ENCODE measurements around the gene LIMA1.

LIMA1 gene

GRCh38 chr12:50224026-50224692 lies 59.2 kb downstream of the LIMA1 start (continued):
- no peak for TF ChIP-seq ZNF8 (CRISPR knock-in tag; IDR thresholded peaks at IDR 0.05)
- TF ChIP-seq PPARA (CRISPR knock-in tag; IDR thresholded peaks at IDR 0.05; ENCODE audit: borderline replicate concordance), result no peak
- TF ChIP-seq ESRRG (CRISPR knock-in tag; IDR thresholded peaks at IDR 0.05), result no peak

DNA sequence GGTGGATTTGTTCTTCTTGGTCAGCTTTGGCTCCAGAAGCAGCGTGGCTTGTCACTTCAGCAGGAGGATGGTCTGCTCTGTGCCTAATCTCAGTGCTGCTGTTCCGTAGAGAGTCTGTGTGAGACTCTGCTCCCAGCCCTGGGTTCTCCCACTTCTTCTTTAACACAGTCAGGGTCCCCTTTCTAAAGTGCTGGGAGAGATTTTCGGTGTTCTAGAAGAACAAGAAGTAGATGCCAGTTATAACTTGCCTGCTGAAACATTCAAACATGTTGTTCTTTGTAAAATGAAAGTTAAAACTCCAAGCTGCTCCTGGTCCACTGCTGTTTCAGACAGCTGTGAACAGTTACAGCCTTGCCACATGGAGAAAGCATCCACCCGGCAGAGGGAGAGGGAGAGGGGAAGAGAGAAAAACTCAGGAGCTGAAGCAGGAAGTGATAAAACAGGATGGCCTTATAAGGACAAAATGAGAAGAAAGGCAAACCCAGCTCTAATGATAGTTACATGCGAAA lies 61.0 kb downstream of the LIMA1 start:
- peak; percentile 91 for ATAC-seq
- TF ChIP-seq BACH2 (CRISPR knock-in tag; IDR thresholded peaks at IDR 0.05; ENCODE audit: borderline replicate concordance), result no peak
- TF ChIP-seq, protein P1, sequence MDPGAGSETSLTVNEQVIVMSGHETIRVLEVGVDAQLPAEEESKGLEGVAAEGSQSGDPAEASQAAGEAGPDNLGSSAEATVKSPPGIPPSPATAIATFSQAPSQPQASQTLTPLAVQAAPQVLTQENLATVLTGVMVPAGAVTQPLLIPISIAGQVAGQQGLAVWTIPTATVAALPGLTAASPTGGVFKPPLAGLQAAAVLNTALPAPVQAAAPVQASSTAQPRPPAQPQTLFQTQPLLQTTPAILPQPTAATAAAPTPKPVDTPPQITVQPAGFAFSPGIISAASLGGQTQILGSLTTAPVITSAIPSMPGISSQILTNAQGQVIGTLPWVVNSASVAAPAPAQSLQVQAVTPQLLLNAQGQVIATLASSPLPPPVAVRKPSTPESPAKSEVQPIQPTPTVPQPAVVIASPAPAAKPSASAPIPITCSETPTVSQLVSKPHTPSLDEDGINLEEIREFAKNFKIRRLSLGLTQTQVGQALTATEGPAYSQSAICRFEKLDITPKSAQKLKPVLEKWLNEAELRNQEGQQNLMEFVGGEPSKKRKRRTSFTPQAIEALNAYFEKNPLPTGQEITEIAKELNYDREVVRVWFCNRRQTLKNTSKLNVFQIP (CRISPR knock-in tag; IDR thresholded peaks at IDR 0.05; ENCODE audit: borderline replicate concordance, low read depth), result no peak
- no peak for TF ChIP-seq OSR1 (CRISPR knock-in tag; IDR thresholded peaks at IDR 0.05)
- TF ChIP-seq PATZ1 (CRISPR knock-in tag; IDR thresholded peaks at IDR 0.05; ENCODE audit: borderline replicate concordance), result no peak
- TF ChIP-seq, protein P2, sequence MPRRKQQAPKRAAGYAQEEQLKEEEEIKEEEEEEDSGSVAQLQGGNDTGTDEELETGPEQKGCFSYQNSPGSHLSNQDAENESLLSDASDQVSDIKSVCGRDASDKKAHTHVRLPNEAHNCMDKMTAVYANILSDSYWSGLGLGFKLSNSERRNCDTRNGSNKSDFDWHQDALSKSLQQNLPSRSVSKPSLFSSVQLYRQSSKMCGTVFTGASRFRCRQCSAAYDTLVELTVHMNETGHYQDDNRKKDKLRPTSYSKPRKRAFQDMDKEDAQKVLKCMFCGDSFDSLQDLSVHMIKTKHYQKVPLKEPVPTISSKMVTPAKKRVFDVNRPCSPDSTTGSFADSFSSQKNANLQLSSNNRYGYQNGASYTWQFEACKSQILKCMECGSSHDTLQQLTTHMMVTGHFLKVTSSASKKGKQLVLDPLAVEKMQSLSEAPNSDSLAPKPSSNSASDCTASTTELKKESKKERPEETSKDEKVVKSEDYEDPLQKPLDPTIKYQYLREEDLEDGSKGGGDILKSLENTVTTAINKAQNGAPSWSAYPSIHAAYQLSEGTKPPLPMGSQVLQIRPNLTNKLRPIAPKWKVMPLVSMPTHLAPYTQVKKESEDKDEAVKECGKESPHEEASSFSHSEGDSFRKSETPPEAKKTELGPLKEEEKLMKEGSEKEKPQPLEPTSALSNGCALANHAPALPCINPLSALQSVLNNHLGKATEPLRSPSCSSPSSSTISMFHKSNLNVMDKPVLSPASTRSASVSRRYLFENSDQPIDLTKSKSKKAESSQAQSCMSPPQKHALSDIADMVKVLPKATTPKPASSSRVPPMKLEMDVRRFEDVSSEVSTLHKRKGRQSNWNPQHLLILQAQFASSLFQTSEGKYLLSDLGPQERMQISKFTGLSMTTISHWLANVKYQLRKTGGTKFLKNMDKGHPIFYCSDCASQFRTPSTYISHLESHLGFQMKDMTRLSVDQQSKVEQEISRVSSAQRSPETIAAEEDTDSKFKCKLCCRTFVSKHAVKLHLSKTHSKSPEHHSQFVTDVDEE (CRISPR knock-in tag; IDR thresholded peaks at IDR 0.05), result no peak
- no peak for TF ChIP-seq ZNF565 (CRISPR knock-in tag; conservative IDR thresholded peaks at IDR 0.05; ENCODE audit: low read depth)
- TF ChIP-seq ESRRG (CRISPR knock-in tag; IDR thresholded peaks at IDR 0.05), result no peak
- TF ChIP-seq, protein P3, sequence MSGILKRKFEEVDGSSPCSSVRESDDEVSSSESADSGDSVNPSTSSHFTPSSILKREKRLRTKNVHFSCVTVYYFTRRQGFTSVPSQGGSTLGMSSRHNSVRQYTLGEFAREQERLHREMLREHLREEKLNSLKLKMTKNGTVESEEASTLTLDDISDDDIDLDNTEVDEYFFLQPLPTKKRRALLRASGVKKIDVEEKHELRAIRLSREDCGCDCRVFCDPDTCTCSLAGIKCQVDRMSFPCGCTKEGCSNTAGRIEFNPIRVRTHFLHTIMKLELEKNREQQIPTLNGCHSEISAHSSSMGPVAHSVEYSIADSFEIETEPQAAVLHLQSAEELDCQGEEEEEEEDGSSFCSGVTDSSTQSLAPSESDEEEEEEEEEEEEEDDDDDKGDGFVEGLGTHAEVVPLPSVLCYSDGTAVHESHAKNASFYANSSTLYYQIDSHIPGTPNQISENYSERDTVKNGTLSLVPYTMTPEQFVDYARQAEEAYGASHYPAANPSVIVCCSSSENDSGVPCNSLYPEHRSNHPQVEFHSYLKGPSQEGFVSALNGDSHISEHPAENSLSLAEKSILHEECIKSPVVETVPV (CRISPR knock-in tag; IDR thresholded peaks at IDR 0.05), result no peak
- TF ChIP-seq CSDC2 (CRISPR knock-in tag; IDR thresholded peaks at IDR 0.05), result no peak
- no peak for TF ChIP-seq SNAI2 (CRISPR knock-in tag; IDR thresholded peaks at IDR 0.05)
- no peak for TF ChIP-seq ZNF70 (CRISPR knock-in tag; IDR thresholded peaks at IDR 0.05)
- TF ChIP-seq TCF4 (CRISPR knock-in tag; IDR thresholded peaks at IDR 0.05; ENCODE audit: borderline replicate concordance), result no peak; the same call in 1 of the 2 replicates

GRCh38 chr12:50221228-50222008 lies 61.9 kb downstream of the LIMA1 start:
- TF ChIP-seq RARB (CRISPR knock-in tag; IDR thresholded peaks at IDR 0.05), result no peak
- TF ChIP-seq, protein P2 (CRISPR knock-in tag; IDR thresholded peaks at IDR 0.05), result peak; percentile 75
- TF ChIP-seq, protein P4, sequence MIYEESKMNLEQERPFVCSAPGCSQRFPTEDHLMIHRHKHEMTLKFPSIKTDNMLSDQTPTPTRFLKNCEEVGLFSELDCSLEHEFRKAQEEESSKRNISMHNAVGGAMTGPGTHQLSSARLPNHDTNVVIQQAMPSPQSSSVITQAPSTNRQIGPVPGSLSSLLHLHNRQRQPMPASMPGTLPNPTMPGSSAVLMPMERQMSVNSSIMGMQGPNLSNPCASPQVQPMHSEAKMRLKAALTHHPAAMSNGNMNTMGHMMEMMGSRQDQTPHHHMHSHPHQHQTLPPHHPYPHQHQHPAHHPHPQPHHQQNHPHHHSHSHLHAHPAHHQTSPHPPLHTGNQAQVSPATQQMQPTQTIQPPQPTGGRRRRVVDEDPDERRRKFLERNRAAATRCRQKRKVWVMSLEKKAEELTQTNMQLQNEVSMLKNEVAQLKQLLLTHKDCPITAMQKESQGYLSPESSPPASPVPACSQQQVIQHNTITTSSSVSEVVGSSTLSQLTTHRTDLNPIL (CRISPR knock-in tag; IDR thresholded peaks at IDR 0.05; ENCODE audit: low read depth), result no peak
- no peak for TF ChIP-seq CSDC2 (CRISPR knock-in tag; IDR thresholded peaks at IDR 0.05)
- TF ChIP-seq ZNF565 (CRISPR knock-in tag; conservative IDR thresholded peaks at IDR 0.05; ENCODE audit: low read depth), result 0 out of 2 replicates have a peak, but pooled peaks have one; percentile 34
- TF ChIP-seq ARNTL (CRISPR knock-in tag; IDR thresholded peaks at IDR 0.05; ENCODE audit: borderline replicate concordance, low read depth), result peak; percentile 58; the same call in 1 of the 2 replicates
- TF ChIP-seq BACH2 (CRISPR knock-in tag; IDR thresholded peaks at IDR 0.05; ENCODE audit: borderline replicate concordance), result no peak
- 0 out of 2 replicates have a peak, but pooled peaks have one; percentile 42 for TF ChIP-seq PPARA (CRISPR knock-in tag; IDR thresholded peaks at IDR 0.05; ENCODE audit: borderline replicate concordance)
- TF ChIP-seq ZNF70 (CRISPR knock-in tag; IDR thresholded peaks at IDR 0.05), result no peak
- TF ChIP-seq, protein P3 (CRISPR knock-in tag; IDR thresholded peaks at IDR 0.05), result no peak; the same call in 1 of the 2 replicates
- peak; percentile 55 for TF ChIP-seq ISL1 (CRISPR knock-in tag; IDR thresholded peaks at IDR 0.05)
- no peak for TF ChIP-seq SNAI2 (CRISPR knock-in tag; IDR thresholded peaks at IDR 0.05)
- TF ChIP-seq ESRRG (CRISPR knock-in tag; IDR thresholded peaks at IDR 0.05), result no peak
- TF ChIP-seq TCF4 (CRISPR knock-in tag; IDR thresholded peaks at IDR 0.05; ENCODE audit: borderline replicate concordance), result peak; percentile 96
- no peak for TF ChIP-seq GLIS3 (CRISPR knock-in tag; IDR thresholded peaks at IDR 0.05)
- ATAC-seq, result peak; percentile 73
